CD4-positive, alpha-beta T cell treated with Interleukin-21 for 1 hour (primary cell): ENCODE measurements around the gene NLRP6.
"Not testable (repeated sequence)": the region's sequence is repeated elsewhere in the genome, so short reads cannot be mapped to it uniquely, and the experiment has no call there.

Experiments used
- DNase-seq: peaks from one replicate; pipeline ENCODE4 v3.0.0-alpha.2; 2020

Gene NLRP6

DNA sequence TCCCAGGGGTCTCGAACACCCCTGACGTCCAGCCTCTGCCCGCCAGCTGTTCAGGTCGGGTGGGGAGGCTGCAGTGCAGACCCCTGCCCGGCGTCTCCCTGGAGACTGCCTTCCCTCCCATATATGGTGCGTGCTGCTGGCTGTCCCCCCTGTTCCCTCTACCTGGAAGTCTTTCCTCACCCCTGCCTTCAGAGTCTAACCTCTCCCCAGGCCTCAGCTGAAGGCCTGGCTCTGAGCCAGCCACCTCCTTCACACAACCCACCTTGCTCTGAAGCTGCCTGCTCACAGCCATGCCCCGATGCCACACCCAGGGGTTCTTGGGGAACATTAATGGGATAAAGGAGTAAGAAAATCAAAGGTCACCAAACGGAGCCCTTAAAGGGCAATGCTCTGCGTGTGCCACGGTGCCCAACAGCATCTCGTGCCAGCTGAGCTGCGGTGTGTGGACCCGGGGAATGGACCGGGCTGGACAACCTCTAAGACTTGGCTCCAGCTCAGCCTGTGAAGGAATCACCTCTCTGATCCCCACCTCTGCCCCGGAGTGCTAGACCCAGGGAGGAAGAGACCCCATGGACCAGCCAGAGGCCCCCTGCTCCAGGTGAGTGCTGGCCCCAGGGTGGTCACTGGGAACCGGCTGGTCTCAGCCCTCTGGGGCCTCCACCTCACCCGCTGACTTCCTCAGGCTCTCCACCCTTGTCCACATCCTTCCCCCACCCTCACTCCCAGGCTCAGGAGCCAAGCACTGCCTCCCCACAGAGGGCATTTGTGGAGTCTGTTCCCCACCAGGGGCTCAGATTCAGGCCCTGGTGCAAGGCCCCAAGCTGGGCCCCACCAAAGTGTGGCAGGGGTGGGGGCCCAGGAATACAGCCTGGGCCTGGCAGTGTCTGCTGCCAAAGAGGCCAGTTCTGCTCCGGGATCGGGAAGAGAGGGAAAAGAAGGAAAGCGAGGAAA is at the start of gene NLRP6:
NLRP6 (plus strand) TSS at position 407 of the 951 bp plus-strand sequence; CDS start at position 570, 163 bp downstream.
- DNase-seq = no peak

DNA sequence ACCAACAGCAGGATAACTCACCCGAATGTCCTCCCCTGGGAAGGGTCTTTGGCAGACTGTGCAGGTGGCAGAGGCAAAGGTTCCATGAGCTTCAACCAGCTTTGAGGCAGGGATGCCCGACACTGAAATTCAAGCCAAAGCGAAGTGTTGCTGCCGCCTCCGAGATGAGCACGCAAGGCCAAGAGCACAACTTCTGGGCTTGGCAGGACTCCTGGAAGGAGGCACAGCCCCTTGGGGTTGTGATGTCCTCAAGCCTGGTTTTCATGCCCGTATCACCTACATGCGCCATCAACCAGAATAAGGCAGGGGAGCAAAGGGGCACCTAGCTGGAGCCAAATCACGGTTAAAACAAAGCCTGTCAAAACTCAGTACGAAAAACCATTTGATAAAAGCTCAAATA is 47.8 kb upstream of the NLRP6 start:
- no peak for DNase-seq

DNA sequence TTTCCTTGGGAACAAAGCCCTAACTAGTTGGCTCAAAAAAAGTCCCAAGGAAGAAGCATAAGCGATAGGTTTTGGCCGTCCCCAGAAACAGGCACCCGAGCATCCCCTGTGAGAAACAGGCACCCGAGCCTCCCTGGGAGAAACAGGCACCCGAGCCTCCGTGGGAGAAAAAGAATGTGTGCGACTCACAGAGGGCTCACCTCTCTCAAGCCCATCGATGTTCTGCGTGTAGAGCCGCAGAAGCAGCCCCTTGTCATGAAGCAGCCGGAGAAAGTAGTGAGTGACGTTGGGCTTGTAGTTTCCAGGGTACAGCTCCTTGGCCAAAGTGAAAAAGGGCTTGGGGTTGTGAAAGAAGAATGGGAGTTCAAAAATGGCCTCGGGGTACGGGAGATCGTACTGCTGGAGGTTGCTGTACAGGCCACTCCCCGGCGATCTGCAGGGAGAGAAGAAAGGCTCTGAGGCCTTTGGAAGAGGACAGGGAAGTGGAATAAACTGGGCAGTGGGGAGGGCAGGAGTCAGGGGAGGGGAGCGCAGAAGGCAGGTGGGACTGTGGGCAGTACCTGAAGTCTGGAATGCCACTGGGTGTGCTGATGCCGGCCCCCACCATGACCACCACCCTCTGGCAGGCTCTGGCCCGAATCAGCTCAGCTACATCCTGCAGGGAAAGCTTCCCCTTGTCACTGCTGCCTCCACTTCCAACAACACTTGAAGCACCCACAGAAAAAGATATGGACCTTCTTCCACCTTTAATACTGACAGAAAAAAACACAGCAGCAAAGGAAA is 45.2 kb upstream of the NLRP6 start:
- DNase-seq = no peak

DNA sequence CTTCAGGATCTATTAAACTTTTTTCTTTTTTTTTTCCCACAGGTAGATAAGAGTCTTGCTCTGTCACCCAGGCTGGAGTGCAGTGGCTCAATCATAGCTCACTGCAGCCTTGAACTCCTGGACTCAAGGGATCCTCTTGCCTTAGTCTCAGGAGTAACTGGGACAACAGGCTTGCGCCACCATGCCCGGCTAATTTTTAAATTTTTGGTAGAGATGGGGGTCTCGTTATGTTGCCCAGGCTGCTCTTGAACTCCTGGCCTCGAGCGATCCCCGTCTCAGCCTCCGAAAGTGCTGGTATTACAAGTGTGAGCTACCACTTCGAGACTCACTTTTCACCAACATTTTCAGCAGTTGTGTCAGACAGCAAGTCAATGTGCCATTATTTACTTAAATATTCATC is 43.0 kb upstream of the NLRP6 start:
- DNase-seq = no peak

DNA sequence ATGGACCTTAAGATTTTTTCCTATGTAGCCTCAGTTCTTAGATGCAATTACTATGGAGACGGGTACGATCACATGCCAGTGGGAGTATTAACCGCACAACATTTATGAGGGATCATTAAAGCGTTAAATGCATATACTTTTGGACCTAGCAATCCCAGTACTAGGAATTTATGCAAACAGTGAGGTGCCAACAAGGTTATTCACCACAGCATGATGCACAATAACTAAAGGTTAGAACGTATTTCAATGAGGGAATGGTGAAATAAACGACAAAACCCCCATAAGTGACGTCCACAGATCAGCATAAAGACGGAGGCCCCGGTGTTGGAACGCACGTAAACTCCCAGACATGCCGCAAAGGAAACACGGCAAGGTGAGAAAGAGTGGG is 42.6 kb upstream of the NLRP6 start:
- peak; percentile 62 for DNase-seq

GRCh38 chr11:235997-236773 is 42.0 kb upstream of the NLRP6 start, which contains the start of gene SIRT3:
Gene SIRT3 (minus strand): TSS chr11:236342. CDS start chr11:236328, 14 bp downstream.
- DNase-seq = peak; percentile 91

DNA sequence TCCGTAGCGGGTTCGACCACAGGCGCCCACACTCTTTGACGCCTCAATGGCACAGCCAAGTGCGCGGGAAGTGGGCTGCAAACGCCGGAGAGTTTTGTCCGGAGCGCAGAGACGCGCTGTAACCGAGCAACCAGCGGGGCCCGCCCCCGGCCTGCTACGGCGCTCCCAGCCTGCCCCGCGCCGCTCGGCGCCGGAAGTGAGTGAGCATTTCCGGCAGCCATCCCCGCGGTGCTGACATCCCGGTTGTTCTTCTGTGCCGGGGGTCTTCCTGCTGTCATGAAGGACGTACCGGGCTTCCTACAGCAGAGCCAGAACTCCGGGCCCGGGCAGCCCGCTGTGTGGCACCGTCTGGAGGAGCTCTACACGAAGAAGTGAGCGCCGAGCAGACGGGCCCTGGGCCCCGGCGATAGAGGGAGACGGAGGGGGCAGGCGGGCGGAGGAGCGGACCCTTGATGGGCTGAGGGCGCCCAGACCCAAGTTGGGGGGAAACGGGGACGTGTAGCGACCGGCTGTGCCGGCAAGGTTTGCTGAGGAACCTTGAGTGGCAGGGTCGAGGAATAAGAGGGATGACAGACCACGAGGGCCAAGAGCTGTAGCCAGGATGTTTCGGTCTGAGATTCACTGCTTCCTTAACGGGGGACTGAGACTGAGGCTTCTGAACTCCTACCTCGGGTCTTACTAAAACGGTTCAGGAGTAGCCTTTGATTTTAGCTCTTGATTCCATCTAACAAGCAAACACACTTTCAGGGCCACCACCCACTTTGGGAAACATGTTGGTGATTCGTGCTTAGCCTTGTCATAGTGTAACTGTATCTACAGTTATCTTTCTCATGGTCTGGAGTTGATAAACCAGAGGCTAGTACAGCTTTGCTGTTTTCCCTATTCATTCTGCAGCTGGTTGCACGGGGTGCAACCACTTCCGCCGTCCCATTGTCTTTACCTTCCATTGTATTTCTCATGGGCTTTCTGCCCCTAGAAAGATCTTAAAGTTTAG is 41.1 kb upstream of the NLRP6 start, which contains the start of gene PSMD13:
PSMD13 (plus strand) TSS at position 203 of the 994 bp plus-strand sequence; CDS start at position 277, 74 bp downstream.
- DNase-seq = peak; percentile 88

- not testable (repeated sequence) for DNase-seq
These were observed 39.9 kb upstream of the NLRP6 start for GRCh38 chr11:238346-238745.

GRCh38 chr11:240315-240714 is 37.9 kb upstream of the NLRP6 start:
- no peak for DNase-seq

GRCh38 chr11:241634-242033 is 36.6 kb upstream of the NLRP6 start:
- no peak for DNase-seq

- no peak for DNase-seq
These were observed 33.8 kb upstream of the NLRP6 start for GRCh38 chr11:244376-244775.

DNA sequence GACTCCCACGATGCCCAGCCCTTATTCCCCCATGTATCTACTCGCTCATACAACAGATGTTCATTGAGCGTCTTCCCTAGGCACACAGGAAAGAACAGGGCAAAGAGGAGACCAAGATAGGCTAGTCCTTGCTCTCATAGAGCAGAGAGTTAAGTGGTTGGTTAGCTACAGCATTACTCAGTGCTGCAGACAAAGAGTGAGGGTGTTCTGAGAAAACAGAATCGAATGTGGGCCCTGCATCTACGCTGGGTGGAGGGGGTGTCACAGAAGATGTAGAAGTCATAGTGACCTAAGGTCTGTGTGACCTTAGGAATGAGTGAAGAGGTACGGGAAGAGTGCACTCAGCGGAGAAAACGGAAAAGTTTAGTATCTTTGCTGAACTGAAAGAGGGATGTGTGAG is 29.1 kb upstream of the NLRP6 start:
- no peak for DNase-seq

DNA sequence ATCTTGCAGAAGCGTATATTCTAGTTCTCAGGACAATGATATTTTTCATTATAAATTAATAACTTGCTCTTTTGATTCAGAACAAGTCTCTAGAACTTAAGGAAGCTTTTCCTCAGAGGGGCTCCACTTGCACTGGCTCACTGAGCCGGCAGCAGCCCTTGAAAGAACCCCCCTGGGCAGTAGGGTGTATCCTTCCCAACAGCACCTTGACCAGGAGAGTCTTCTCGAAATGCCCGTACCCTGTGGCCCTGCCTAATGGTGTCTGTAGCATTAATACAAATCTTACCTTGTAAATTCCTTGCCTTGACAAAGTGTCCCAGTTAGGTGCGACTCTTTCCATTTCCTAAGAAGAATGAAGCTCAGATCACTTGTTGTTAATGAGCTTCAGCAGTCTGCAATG is 27.9 kb upstream of the NLRP6 start:
- DNase-seq = no peak

GRCh38 chr11:250740-251299 is 27.4 kb upstream of the NLRP6 start:
- peak; percentile 85 for DNase-seq

DNA sequence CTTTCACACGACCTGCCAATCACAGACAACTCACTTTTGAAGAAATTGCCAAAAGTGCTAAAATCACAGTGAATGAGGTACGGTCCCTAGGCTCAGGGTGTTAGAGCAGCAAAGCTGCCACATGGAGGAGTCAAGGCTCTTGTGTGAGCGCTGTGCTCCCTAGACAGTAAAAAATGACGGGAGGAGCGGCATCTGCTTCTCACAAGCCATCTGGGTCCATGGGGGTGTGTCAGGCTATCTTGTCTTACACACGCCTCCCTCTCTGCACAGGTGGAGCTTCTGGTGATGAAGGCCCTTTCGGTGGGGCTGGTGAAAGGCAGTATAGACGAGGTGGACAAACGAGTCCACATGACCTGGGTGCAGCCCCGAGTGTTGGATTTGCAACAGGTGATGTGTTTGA is 26.7 kb upstream of the NLRP6 start:
- DNase-seq = no peak

DNA sequence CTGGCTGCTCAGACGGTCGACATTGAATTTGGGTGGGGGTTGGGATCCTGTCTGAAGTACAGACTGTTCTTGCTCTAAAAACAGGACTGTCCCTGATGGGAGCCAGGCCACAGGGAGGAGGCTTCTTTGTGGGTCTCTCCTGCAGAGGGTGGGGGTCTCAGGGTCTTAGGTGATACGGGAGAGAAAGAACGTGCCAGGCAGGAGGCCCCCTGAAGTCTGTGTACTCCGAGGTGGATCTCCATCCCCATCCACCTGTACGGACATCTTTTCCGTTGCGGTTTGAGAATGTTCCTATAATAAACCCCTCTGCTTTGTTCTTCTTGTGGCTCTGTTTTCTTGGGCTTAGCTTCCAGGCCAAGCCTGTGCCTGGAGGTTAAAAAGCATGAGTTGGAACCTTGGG is 25.5 kb upstream of the NLRP6 start:
- DNase-seq = no peak

GRCh38 chr11:253160-253885 is 24.9 kb upstream of the NLRP6 start:
- DNase-seq = no peak

DNA sequence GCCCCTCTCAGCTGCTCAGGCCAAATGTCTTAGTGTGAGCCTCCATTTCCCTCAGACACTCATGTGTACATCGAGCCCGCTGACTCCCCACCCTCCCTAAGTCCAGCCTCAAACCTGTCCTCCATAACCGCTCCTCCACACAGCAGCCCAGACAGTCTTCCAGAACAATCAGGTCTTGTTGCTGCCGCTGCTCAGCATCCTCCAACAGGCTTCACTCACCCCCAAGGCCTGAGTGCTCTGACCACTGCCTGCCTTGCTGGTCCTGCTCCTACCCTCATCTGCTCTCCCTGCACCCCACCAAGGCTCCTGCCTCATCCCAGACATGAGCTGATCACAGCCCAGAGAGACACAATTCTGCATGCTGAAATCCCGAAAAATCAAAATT is 24.3 kb upstream of the NLRP6 start:
- DNase-seq = no peak

DNA sequence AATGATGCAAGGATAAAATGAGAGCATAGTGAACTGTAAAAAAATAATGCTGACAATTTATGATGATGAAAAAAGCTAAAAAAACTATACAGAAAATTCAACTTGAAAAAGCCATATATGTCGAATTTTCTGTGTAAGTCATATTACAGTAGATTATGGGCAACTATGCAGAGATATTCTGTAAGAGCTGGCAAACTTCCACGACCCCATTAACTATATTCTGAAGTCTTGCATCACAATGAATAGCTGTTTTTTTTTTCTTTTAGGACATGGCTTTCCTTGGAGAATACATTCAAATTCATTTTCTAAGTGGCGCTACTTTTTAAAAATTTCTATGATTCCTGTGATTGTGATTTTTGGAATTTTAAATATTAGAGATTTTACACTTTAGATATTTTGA is 23.0 kb upstream of the NLRP6 start:
- no peak for DNase-seq

- no peak for DNase-seq
These were observed 22.4 kb upstream of the NLRP6 start for GRCh38 chr11:255816-256215.
